WTC11 (cell line): ENCODE measurements around the gene NXF1. TPM values are rescaled to one million over a fixed set of nuclear protein-coding genes. Genes with fewer than 3 reads are reported as not detected.

Source experiments
- ATAC-seq: fragments of 200-7000 bp; cut with Tn5 transposase; 2 replicates; pipeline ENCODE4 v1.10.0; 2021; ENCODE audit warnings: mild to moderate bottlenecking, moderate library complexity
- Bru-seq: library from RNA; stranded (reverse); fragments of 400-500 nt; gene quantifications from one replicate; lab custom pipeline; 2021; lab: Mats Ljungman, UMichigan
- CTCF ChIA-PET: fragments of 300-600 bp; sonication (Branson Sonifier 250); formaldehyde crosslinking; loops from one replicate; lab custom pipeline; 2021; ENCODE audit warnings: antibody characterized with exemption; lab: Charles Lee
- POLR2A ChIA-PET: fragments of 350-600 bp; sonication (Branson Sonifier 250); formaldehyde crosslinking; loops from one replicate; lab custom pipeline; 2021; ENCODE audit warnings: antibody characterized with exemption; lab: Charles Lee
- DNase-seq: peaks from one replicate; pipeline ENCODE4 v3.0.0; 2021; ENCODE audit warnings: low spot score
- H3K27ac Mint-ChIP-seq: 2 replicates; pipeline ENCODE4 v1.8.0; 2021; ENCODE audit warnings: mixed read lengths
- H3K27me3 Mint-ChIP-seq: 2 replicates; pipeline ENCODE4 v1.8.0; 2021; ENCODE audit warnings: low read depth, mild to moderate bottlenecking, moderate library complexity, mixed read lengths
- H3K36me3 Mint-ChIP-seq: 2 replicates; pipeline ENCODE4 v1.8.0; 2021; ENCODE audit warnings: mixed read lengths
- H3K4me1 Mint-ChIP-seq: 2 replicates; pipeline ENCODE4 v1.8.0; 2022; ENCODE audit warnings: mixed read lengths
- H3K4me3 Mint-ChIP-seq: 2 replicates; pipeline ENCODE4 v1.8.0; 2021; ENCODE audit warnings: mild to moderate bottlenecking, moderate library complexity, mixed read lengths
- H3K9me3 Mint-ChIP-seq: 2 replicates; pipeline ENCODE4 v1.8.0; 2021; ENCODE audit warnings: mixed read lengths
- EMX1 ChIP-seq: fragments of 250-450 bp; sonication (Bioruptor Pico); IDR thresholded peaks from 2 replicates; pipeline ENCODE4 v1.8.0; 2021; ENCODE audit warnings: mild to moderate bottlenecking
- ETV6 ChIP-seq: sonication (generic); formaldehyde crosslinking; IDR thresholded peaks from 2 replicates; pipeline ENCODE4 v1.8.1; 2022; ENCODE audit warnings: mild to moderate bottlenecking, missing genetic modification reagents
- FOXK1 ChIP-seq: sonication (generic); formaldehyde crosslinking; IDR thresholded peaks from 2 replicates; pipeline ENCODE4 v1.8.0; 2022; ENCODE audit warnings: mild to moderate bottlenecking, moderate library complexity, missing genetic modification reagents
- FOXP1 ChIP-seq: sonication (generic); formaldehyde crosslinking; IDR thresholded peaks from 2 replicates; pipeline ENCODE4 v1.8.0; 2022; ENCODE audit warnings: missing genetic modification reagents, mild to moderate bottlenecking, moderate library complexity, borderline replicate concordance
- GABPB1 ChIP-seq: sonication (generic); formaldehyde crosslinking; IDR thresholded peaks from 2 replicates; pipeline ENCODE4 v1.8.1; 2023; ENCODE audit warnings: mild to moderate bottlenecking, missing genetic modification reagents
- HMGA2 ChIP-seq: fragments of 250-450 bp; sonication (Bioruptor Pico); IDR thresholded peaks from 2 replicates; pipeline ENCODE4 v1.4.0; 2021; ENCODE audit warnings: mild to moderate bottlenecking, moderate library complexity
- JUN ChIP-seq: sonication (generic); formaldehyde crosslinking; IDR thresholded peaks from 2 replicates; pipeline ENCODE4 v1.8.0; 2023; ENCODE audit warnings: mild to moderate bottlenecking, missing genetic modification reagents
- MYBL2 ChIP-seq: sonication (generic); formaldehyde crosslinking; IDR thresholded peaks from 2 replicates; pipeline ENCODE4 v1.8.1; 2023; ENCODE audit warnings: mild to moderate bottlenecking, moderate library complexity, missing genetic modification reagents
- NFATC4 ChIP-seq: fragments of 250-450 bp; sonication (Bioruptor Pico); IDR thresholded peaks from 2 replicates; pipeline ENCODE4 v1.9.0; 2021; ENCODE audit warnings: mild to moderate bottlenecking
- NR1H2 ChIP-seq: sonication (generic); formaldehyde crosslinking; IDR thresholded peaks from 2 replicates; pipeline ENCODE4 v1.9.0; 2021; ENCODE audit warnings: mild to moderate bottlenecking, moderate library complexity, missing genetic modification reagents
- TEAD1 ChIP-seq: sonication (generic); formaldehyde crosslinking; IDR thresholded peaks from 2 replicates; pipeline ENCODE4 v1.8.0; 2022; ENCODE audit warnings: mild to moderate bottlenecking, missing genetic modification reagents
- ZNF263 ChIP-seq: sonication (generic); formaldehyde crosslinking; IDR thresholded peaks from 2 replicates; pipeline ENCODE4 v1.8.1; 2022; ENCODE audit warnings: low read depth, mild to moderate bottlenecking, moderate library complexity, missing genetic modification reagents
- ZNF416 ChIP-seq: fragments of 250-450 bp; sonication (Bioruptor Pico); IDR thresholded peaks from 2 replicates; pipeline ENCODE4 v1.9.0; 2021; ENCODE audit warnings: mild to moderate bottlenecking, inconsistent platforms
- long read RNA-seq, 3 experiments: library from RNA in 1 of 3; library from capped mRNA in 1 of 3; library from polyadenylated mRNA in 1 of 3; unstranded in 2 of 3; stranded (forward) in 1 of 3; transcript quantifications; one replicate each; pipeline ENCODE4 v2.0.0, GENCODE V29; 2021
- total RNA-seq: library from RNA; stranded (reverse); gene quantifications from 3 replicates; pipeline ENCODE4 v1.2.3, GENCODE V29; 2021
- TF ChIP-seq, protein P1 (sequence below): sonication (generic); formaldehyde crosslinking; IDR thresholded peaks from 2 replicates; pipeline ENCODE4 v1.8.1; 2023; ENCODE audit warnings: mild to moderate bottlenecking, moderate library complexity, missing genetic modification reagents
- TF ChIP-seq, protein P2 (sequence below): sonication (generic); formaldehyde crosslinking; conservative IDR thresholded peaks from 2 replicates; pipeline ENCODE4 v1.8.1; 2023; ENCODE audit warnings: mild to moderate bottlenecking, low read depth, missing genetic modification reagents, moderate library complexity
- TF ChIP-seq, protein P3 (sequence below): sonication (generic); formaldehyde crosslinking; IDR thresholded peaks from 2 replicates; pipeline ENCODE4 v1.8.1; 2022; ENCODE audit warnings: missing genetic modification reagents, borderline replicate concordance
- TF ChIP-seq, protein P4 (sequence below): sonication (generic); formaldehyde crosslinking; IDR thresholded peaks from 2 replicates; pipeline ENCODE4 v1.8.0; 2023; ENCODE audit warnings: missing genetic modification reagents
- TF ChIP-seq, protein P5 (sequence below): sonication (generic); formaldehyde crosslinking; IDR thresholded peaks from 2 replicates; pipeline ENCODE4 v1.8.0; 2022; ENCODE audit warnings: mild to moderate bottlenecking, missing genetic modification reagents
- TF ChIP-seq, protein P6 (sequence below): sonication (generic); formaldehyde crosslinking; IDR thresholded peaks from 2 replicates; pipeline ENCODE4 v1.8.0; 2022; ENCODE audit warnings: mild to moderate bottlenecking, missing genetic modification reagents
- TF ChIP-seq, protein P7 (sequence below): sonication (generic); formaldehyde crosslinking; IDR thresholded peaks from 2 replicates; pipeline ENCODE4 v1.8.0; 2022; ENCODE audit warnings: mild to moderate bottlenecking, missing genetic modification reagents
- TF ChIP-seq, protein P8 (sequence below): sonication (generic); formaldehyde crosslinking; IDR thresholded peaks from 2 replicates; pipeline ENCODE4 v1.8.1; 2022; ENCODE audit warnings: mild to moderate bottlenecking, missing genetic modification reagents, moderate library complexity, borderline replicate concordance
- TF ChIP-seq, protein P9 (sequence below): fragments of 250-450 bp; sonication (Bioruptor Pico); IDR thresholded peaks from 2 replicates; pipeline ENCODE4 v1.9.0; 2021; ENCODE audit warnings: mild to moderate bottlenecking

The NXF1 gene
- total RNA-seq (43.2 to 44.7 TPM (median 44.3 TPM) in 3 replicates), Bru-seq, nascent RNA (percentile 75 among the genes with signal in this experiment)
- long read RNA-seq, experiment 1, full-length matches to known transcripts: 92 of 121 reads
- long read RNA-seq, experiment 1, partial matches to known transcripts: 13 of 121 reads
- long read RNA-seq, experiment 1, other reads (novel, unspliced or antisense): 16 of 121 reads
- long read RNA-seq, experiment 2, full-length matches to known transcripts: 17 of 35 reads
- long read RNA-seq, experiment 2, partial matches to known transcripts: 7 of 35 reads
- long read RNA-seq, experiment 2, other reads (novel, unspliced or antisense): 11 of 35 reads
- long read RNA-seq, experiment 3, transcript NXF1-201 (21 exons, 2,346 nt): major isoform, 30 of 37 reads
- long read RNA-seq, experiment 3, partial matches to known transcripts: 3 of 37 reads
- long read RNA-seq, experiment 3, other reads (novel, unspliced or antisense): 4 of 37 reads

DNA sequence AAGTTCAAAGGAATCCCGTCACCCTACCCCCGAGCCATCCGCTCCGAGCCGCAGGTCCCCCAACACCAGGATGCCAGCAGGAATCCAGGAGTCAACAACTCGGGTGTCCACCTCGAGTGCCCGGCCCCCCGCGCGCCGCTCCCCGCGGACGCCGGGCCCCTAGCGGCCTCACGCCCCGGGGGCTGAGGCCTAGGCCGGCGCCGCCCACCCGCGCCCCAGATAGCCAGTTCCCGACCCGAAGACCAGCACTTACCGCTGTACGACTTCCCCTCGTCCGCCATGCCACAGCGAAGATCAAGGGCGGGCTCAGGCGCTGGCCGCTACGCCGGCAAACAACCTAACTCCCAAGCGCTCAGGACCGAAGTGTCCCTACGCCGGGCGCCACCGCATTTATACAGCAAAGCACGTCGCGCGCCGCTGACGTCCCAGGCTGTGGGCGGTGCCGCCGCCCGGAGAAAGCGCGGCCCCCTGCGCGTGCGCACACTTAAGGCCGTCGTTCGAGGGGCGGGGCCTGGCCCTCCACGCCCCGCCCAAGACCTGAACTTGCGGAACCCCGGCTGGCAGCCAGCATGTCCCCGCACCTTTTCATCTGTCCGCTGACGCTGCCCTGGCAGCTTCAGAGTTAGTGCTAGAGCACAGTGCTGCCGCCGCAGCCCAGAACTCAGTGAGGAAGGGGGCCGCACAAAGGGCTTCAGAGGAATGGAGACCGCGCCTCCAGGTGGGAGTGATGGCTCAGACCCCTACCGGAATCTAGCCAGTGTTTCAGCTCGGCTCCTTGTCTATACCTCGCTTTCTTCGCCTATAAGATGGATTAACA is at the start of gene NXF1:
TSS of gene NXF1 (minus strand) at position 365 of the 817 bp plus-strand sequence. CDS start at position 281, 84 bp downstream.
- POLR2A ChIA-PET: interaction anchor here (0.5 to 2.3 kb wide), 13 partner anchors 11 to 1621 kb away, joined by 3 to 15 read pairs (median 4); partner anchors contain the start of genes C11orf98, CSKMT, STX5 and TEX54
- Mint-ChIP-seq H3K4me1 (peaks cover 22% of the 10 kb centered on the region), H3K9me3 (no peaks in the 10 kb centered on the region), H3K27ac (peak within 1 kb of the TSS; percentile 96), H3K4me3 (peak within 1 kb of the TSS; percentile 98), H3K36me3 (peaks cover 24% of the 10 kb centered on the region), H3K27me3 (no peaks in the 10 kb centered on the region)
- peak; percentile 85 for ATAC-seq
- peak; percentile 95 for DNase-seq
- CTCF ChIA-PET: interaction anchor here (0.7 to 2.3 kb wide), 7 partner anchors 19 to 101 kb away, joined by 3 to 23 read pairs (median 6); partner anchors contain the start of genes SLC3A2, TAF6L, TMEM179B and ZBTB3
- TF ChIP-seq GABPB1 (peak; percentile 68), FOXP1 (peak; percentile 86; the same call in 1 of the 2 replicates), NR1H2 (CRISPR knock-in tag) (no peak), HMGA2 (CRISPR knock-in tag) (no peak), ETV6 (CRISPR knock-in tag) (peak; percentile 90), NFATC4 (CRISPR knock-in tag) (peak; percentile 89), MYBL2 (0 out of 2 replicates have a peak, but pooled peaks have one; percentile 30), JUN (CRISPR knock-in tag) (peak; percentile 65; the same call in 1 of the 2 replicates), EMX1 (peak; percentile 59; the same call in 1 of the 2 replicates), FOXK1 (CRISPR knock-in tag) (peak; percentile 94), ZNF263 (CRISPR knock-in tag) (peak; percentile 20; the same call in 1 of the 2 replicates), ZNF416 (CRISPR knock-in tag) (peak; percentile 95), TEAD1 (CRISPR knock-in tag) (peak; percentile 88; the same call in 1 of the 2 replicates)
- TF ChIP-seq, protein P1, sequence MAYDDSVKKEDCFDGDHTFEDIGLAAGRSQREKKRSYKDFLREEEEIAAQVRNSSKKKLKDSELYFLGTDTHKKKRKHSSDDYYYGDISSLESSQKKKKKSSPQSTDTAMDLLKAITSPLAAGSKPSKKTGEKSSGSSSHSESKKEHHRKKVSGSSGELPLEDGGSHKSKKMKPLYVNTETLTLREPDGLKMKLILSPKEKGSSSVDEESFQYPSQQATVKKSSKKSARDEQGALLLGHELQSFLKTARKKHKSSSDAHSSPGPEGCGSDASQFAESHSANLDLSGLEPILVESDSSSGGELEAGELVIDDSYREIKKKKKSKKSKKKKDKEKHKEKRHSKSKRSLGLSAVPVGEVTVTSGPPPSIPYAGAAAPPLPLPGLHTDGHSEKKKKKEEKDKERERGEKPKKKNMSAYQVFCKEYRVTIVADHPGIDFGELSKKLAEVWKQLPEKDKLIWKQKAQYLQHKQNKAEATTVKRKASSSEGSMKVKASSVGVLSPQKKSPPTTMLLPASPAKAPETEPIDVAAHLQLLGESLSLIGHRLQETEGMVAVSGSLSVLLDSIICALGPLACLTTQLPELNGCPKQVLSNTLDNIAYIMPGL: peak; percentile 82
- TF ChIP-seq, protein P2, sequence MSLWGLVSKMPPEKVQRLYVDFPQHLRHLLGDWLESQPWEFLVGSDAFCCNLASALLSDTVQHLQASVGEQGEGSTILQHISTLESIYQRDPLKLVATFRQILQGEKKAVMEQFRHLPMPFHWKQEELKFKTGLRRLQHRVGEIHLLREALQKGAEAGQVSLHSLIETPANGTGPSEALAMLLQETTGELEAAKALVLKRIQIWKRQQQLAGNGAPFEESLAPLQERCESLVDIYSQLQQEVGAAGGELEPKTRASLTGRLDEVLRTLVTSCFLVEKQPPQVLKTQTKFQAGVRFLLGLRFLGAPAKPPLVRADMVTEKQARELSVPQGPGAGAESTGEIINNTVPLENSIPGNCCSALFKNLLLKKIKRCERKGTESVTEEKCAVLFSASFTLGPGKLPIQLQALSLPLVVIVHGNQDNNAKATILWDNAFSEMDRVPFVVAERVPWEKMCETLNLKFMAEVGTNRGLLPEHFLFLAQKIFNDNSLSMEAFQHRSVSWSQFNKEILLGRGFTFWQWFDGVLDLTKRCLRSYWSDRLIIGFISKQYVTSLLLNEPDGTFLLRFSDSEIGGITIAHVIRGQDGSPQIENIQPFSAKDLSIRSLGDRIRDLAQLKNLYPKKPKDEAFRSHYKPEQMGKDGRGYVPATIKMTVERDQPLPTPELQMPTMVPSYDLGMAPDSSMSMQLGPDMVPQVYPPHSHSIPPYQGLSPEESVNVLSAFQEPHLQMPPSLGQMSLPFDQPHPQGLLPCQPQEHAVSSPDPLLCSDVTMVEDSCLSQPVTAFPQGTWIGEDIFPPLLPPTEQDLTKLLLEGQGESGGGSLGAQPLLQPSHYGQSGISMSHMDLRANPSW (CRISPR knock-in tag): no peak
- TF ChIP-seq, protein P3, sequence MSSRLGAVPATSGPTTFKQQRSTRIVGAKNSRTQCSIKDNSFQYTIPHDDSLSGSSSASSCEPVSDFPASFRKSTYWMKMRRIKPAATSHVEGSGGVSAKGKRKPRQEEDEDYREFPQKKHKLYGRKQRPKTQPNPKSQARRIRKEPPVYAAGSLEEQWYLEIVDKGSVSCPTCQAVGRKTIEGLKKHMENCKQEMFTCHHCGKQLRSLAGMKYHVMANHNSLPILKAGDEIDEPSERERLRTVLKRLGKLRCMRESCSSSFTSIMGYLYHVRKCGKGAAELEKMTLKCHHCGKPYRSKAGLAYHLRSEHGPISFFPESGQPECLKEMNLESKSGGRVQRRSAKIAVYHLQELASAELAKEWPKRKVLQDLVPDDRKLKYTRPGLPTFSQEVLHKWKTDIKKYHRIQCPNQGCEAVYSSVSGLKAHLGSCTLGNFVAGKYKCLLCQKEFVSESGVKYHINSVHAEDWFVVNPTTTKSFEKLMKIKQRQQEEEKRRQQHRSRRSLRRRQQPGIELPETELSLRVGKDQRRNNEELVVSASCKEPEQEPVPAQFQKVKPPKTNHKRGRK (CRISPR knock-in tag): no peak
- TF ChIP-seq, protein P4, sequence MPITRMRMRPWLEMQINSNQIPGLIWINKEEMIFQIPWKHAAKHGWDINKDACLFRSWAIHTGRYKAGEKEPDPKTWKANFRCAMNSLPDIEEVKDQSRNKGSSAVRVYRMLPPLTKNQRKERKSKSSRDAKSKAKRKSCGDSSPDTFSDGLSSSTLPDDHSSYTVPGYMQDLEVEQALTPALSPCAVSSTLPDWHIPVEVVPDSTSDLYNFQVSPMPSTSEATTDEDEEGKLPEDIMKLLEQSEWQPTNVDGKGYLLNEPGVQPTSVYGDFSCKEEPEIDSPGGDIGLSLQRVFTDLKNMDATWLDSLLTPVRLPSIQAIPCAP (CRISPR knock-in tag): peak; percentile 83; the same call in 1 of the 2 replicates
- TF ChIP-seq, protein P5, sequence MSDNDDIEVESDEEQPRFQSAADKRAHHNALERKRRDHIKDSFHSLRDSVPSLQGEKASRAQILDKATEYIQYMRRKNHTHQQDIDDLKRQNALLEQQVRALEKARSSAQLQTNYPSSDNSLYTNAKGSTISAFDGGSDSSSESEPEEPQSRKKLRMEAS (CRISPR knock-in tag): peak; percentile 65
- TF ChIP-seq, protein P6, sequence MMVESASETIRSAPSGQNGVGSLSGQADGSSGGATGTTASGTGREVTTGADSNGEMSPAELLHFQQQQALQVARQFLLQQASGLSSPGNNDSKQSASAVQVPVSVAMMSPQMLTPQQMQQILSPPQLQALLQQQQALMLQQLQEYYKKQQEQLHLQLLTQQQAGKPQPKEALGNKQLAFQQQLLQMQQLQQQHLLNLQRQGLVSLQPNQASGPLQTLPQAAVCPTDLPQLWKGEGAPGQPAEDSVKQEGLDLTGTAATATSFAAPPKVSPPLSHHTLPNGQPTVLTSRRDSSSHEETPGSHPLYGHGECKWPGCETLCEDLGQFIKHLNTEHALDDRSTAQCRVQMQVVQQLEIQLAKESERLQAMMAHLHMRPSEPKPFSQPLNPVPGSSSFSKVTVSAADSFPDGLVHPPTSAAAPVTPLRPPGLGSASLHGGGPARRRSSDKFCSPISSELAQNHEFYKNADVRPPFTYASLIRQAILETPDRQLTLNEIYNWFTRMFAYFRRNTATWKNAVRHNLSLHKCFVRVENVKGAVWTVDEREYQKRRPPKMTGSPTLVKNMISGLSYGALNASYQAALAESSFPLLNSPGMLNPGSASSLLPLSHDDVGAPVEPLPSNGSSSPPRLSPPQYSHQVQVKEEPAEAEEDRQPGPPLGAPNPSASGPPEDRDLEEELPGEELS (CRISPR knock-in tag): peak; percentile 95
- TF ChIP-seq, protein P7, sequence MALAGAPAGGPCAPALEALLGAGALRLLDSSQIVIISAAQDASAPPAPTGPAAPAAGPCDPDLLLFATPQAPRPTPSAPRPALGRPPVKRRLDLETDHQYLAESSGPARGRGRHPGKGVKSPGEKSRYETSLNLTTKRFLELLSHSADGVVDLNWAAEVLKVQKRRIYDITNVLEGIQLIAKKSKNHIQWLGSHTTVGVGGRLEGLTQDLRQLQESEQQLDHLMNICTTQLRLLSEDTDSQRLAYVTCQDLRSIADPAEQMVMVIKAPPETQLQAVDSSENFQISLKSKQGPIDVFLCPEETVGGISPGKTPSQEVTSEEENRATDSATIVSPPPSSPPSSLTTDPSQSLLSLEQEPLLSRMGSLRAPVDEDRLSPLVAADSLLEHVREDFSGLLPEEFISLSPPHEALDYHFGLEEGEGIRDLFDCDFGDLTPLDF: peak; percentile 62; the same call in 1 of the 2 replicates
- TF ChIP-seq, protein P8, sequence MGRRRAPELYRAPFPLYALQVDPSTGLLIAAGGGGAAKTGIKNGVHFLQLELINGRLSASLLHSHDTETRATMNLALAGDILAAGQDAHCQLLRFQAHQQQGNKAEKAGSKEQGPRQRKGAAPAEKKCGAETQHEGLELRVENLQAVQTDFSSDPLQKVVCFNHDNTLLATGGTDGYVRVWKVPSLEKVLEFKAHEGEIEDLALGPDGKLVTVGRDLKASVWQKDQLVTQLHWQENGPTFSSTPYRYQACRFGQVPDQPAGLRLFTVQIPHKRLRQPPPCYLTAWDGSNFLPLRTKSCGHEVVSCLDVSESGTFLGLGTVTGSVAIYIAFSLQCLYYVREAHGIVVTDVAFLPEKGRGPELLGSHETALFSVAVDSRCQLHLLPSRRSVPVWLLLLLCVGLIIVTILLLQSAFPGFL (CRISPR knock-in tag): no peak
- TF ChIP-seq, protein P9, sequence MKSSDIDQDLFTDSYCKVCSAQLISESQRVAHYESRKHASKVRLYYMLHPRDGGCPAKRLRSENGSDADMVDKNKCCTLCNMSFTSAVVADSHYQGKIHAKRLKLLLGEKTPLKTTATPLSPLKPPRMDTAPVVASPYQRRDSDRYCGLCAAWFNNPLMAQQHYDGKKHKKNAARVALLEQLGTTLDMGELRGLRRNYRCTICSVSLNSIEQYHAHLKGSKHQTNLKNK (CRISPR knock-in tag): peak; percentile 86; the same call in 1 of the 2 replicates
